Activated CD4-positive, alpha-beta memory T cell treated with anti-CD3 and anti-CD28 coated beads, Interleukin-2, amount 10 ng/mL, durations not matched to agents 7 days and 5 days (primary cell): ENCODE measurements around the gene PHACTR3. TPM values are rescaled to one million over a fixed set of nuclear protein-coding genes. Genes with fewer than 3 reads are reported as not detected.
"Not testable (repeated sequence)": the region's sequence is repeated elsewhere in the genome, so short reads cannot be mapped to it uniquely, and the experiment has no call there.

Experiments used
- CTCF ChIA-PET: fragments of 350-600 bp; sonication (Branson Sonifier 250); formaldehyde crosslinking; loops from one replicate; lab custom pipeline; 2021; ENCODE audit warnings: antibody characterized with exemption, inconsistent platforms; lab: Charles Lee
- POLR2A ChIA-PET: fragments of 350-600 bp; sonication (Branson Sonifier 250); formaldehyde crosslinking; loops from one replicate; lab custom pipeline; 2021; ENCODE audit warnings: antibody characterized with exemption; lab: Charles Lee
- DNase-seq: peaks from one replicate; pipeline ENCODE4 v3.0.0-alpha.2; 2020
- H3K27ac Mint-ChIP-seq: one replicate; pipeline ENCODE4 v1.8.0; 2021; ENCODE audit warnings: mild to moderate bottlenecking, mixed read lengths
- H3K27me3 Mint-ChIP-seq: one replicate; pipeline ENCODE4 v1.8.0; 2021; ENCODE audit warnings: mixed read lengths
- H3K36me3 Mint-ChIP-seq: one replicate; pipeline ENCODE4 v1.8.0; 2021; ENCODE audit warnings: low read depth, mixed read lengths
- H3K4me1 Mint-ChIP-seq: one replicate; pipeline ENCODE4 v1.8.0; 2021; ENCODE audit warnings: mixed read lengths
- H3K4me3 Mint-ChIP-seq: one replicate; pipeline ENCODE4 v1.8.0; 2021; ENCODE audit warnings: mild to moderate bottlenecking, mixed read lengths
- H3K9me3 Mint-ChIP-seq: one replicate; pipeline ENCODE4 v1.8.0; 2021; ENCODE audit warnings: mixed read lengths
- total RNA-seq, 2 experiments: library from RNA; stranded (reverse); gene quantifications; one replicate each; pipeline ENCODE4 v1.2.3, GENCODE V29; 2021

PHACTR3 gene
- total RNA-seq, 2 experiments from 2014 or later: not detected

DNA sequence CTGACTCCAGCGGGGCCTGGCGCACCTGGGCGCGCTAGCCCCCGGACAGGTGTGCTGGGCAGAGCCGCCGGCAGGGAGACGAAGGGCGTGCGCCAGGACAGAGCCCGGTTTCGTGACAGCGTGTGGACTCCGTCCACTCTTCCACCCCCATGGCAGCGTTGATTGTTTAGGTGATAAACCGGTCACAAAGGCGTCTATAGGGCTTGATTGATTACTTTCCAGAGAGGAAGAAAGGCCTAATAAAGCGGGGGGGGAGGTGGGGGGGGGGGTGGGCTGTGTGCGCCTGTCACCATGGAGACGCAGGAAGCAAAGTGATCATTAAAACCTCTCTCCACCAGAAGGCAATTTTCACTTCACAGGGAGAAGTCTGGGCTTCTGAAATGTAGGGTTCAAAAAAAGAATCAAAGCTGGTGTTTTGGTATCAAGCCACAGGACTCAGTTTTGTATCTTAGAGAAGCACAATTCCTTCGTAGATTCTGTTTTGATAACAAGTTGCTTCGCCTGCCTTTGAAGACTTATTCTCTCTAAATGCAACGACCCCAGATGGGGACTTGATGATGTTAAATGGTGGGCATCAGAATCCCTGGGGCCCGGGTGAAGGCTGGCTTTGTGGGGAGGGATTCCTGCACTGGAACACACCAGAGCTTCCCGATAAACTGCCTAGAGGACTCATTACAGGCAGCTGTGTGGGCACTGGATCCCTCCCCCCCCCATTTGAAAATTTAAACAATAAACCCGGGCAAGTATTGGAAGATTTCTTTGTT is 1.4 kb downstream of the PHACTR3 start:
- Mint-ChIP-seq H3K9me3 (no peaks in the 10 kb centered on the region), H3K36me3 (no peaks in the 10 kb centered on the region), H3K27me3 (peaks cover 52% of the 10 kb centered on the region), H3K4me1 (no peaks in the 10 kb centered on the region), H3K27ac (no peak overlapping the region), H3K4me3 (no peak overlapping the region)
- CTCF ChIA-PET: no interaction called here
- DNase-seq: no peak
- POLR2A ChIA-PET: interaction anchor here (1.1 kb wide), 1 partner anchor 30 kb away, joined by 3 read pairs; no protein-coding TSS in a partner anchor

GRCh38 chr20:59606566-59606965 is 2.2 kb downstream of the PHACTR3 start:
- Mint-ChIP-seq H3K36me3 (no peaks in the 10 kb centered on the region), H3K27ac (no peak overlapping the region), H3K9me3 (no peaks in the 10 kb centered on the region), H3K4me3 (no peak overlapping the region), H3K4me1 (no peaks in the 10 kb centered on the region), H3K27me3 (peaks cover 49% of the 10 kb centered on the region)
- ChIA-PET CTCF (no interaction called here), POLR2A (no interaction called here)
- no peak for DNase-seq

DNA sequence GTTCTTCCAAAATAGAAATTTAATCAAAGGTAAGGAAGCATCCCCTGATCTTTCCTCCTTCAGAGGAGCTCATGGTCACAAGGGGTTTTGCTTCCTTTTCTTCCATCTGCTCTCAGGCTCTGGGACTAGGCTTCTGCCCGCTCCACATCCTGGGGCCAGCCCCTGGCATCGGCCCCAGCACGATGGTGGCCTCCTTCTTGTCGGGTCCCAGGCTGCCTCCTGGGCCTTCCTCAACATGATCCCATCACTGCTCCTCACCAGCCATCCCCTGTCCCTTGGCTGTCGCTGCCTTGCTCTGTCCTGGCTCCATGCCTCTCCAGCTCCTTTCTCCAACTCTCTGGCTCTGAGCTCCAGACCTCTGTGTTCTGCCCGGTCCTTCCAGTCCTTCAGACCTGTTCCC is 4.1 kb downstream of the PHACTR3 start:
- no peaks in the 10 kb centered on the region for H3K9me3 Mint-ChIP-seq
- POLR2A ChIA-PET: no interaction called here
- H3K4me1 Mint-ChIP-seq: no peaks in the 10 kb centered on the region
- H3K36me3 Mint-ChIP-seq: no peaks in the 10 kb centered on the region
- H3K27ac Mint-ChIP-seq: no peak overlapping the region
- CTCF ChIA-PET: no interaction called here
- no peak overlapping the region for H3K4me3 Mint-ChIP-seq
- no peak for DNase-seq
- H3K27me3 Mint-ChIP-seq: peaks cover 36% of the 10 kb centered on the region

GRCh38 chr20:59608871-59609270 is 4.5 kb downstream of the PHACTR3 start:
- H3K9me3 Mint-ChIP-seq: no peaks in the 10 kb centered on the region
- H3K27ac Mint-ChIP-seq: no peak overlapping the region
- peaks cover 32% of the 10 kb centered on the region for H3K27me3 Mint-ChIP-seq
- H3K4me1 Mint-ChIP-seq: no peaks in the 10 kb centered on the region
- DNase-seq: no peak
- ChIA-PET POLR2A (no interaction called here), CTCF (no interaction called here)
- H3K4me3 Mint-ChIP-seq: no peak overlapping the region
- no peaks in the 10 kb centered on the region for H3K36me3 Mint-ChIP-seq

- no peak overlapping the region for H3K4me3 Mint-ChIP-seq
Observed at GRCh38 chr20:59611286-59611685, 6.9 kb downstream of the PHACTR3 start.

DNA sequence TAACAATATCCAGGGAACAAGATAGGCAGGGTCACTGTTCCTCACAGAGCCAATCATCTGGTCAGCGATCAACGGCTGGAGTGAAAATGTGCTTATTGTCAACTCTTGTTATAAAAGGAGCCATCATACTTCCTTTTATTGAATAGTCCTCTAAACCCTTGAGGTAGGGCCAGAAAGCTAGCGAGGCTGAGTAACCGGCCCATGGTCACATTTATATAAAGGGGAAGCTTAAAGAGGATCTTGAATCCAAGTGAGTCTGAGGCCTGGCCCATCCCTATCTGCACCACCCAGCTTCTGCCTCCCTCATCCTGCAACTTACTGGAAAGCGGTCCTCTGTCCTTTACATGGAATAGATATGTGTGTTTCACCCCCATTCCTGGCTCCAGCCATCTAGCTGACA is 9.5 kb downstream of the PHACTR3 start:
- H3K9me3 Mint-ChIP-seq: no peaks in the 10 kb centered on the region
- H3K27me3 Mint-ChIP-seq: peaks cover 11% of the 10 kb centered on the region
- POLR2A ChIA-PET: no interaction called here
- H3K36me3 Mint-ChIP-seq: no peaks in the 10 kb centered on the region
- no peak overlapping the region for H3K27ac Mint-ChIP-seq
- H3K4me3 Mint-ChIP-seq: no peak overlapping the region
- H3K4me1 Mint-ChIP-seq: no peaks in the 10 kb centered on the region
- CTCF ChIA-PET: no interaction called here
- no peak for DNase-seq

More at GRCh38 chr20:59611286-59611685, 6.9 kb downstream of the PHACTR3 start:
- Mint-ChIP-seq H3K27me3 (peaks cover 20% of the 10 kb centered on the region), H3K27ac (no peak overlapping the region), H3K9me3 (no peaks in the 10 kb centered on the region), H3K4me1 (no peaks in the 10 kb centered on the region), H3K36me3 (no peaks in the 10 kb centered on the region)
- CTCF ChIA-PET: no interaction called here
- DNase-seq: no peak
- POLR2A ChIA-PET: no interaction called here

- Mint-ChIP-seq H3K4me3 (no peak overlapping the region), H3K27me3 (peaks cover 11% of the 10 kb centered on the region), H3K27ac (no peak overlapping the region), H3K4me1 (no peaks in the 10 kb centered on the region), H3K9me3 (no peaks in the 10 kb centered on the region), H3K36me3 (no peaks in the 10 kb centered on the region)
- CTCF ChIA-PET: no interaction called here
- no peak for DNase-seq
- POLR2A ChIA-PET: no interaction called here
Observed at GRCh38 chr20:59614714-59615113, 10.4 kb downstream of the PHACTR3 start.

DNA sequence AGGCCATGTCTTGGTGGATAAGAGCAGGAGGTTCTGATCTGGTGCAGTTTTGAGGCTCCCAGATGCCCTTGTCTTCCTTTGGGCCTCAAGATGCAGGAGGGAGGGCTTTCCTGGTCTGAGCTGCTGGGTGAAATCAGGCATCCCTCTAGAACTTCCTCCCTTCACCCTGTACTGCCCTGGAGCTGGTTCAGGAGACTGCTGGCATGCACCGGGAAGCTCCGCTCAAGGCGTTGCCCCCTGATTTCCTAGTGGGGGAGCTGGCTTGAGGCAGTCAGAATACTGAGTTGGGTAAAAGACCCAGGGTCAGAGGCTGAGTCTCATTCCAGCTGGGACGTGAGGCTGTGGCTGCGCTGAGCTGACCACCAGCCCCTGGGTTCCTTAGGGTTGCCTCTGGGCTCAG is 12.0 kb downstream of the PHACTR3 start:
- no peaks in the 10 kb centered on the region for H3K4me1 Mint-ChIP-seq
- CTCF ChIA-PET: interaction anchor here (0.6 kb wide), 1 partner anchor 18 kb away, joined by 3 read pairs; no protein-coding TSS in a partner anchor
- H3K27ac Mint-ChIP-seq: no peak overlapping the region
- DNase-seq: no peak
- no peaks in the 10 kb centered on the region for H3K36me3 Mint-ChIP-seq
- H3K9me3 Mint-ChIP-seq: no peaks in the 10 kb centered on the region
- POLR2A ChIA-PET: no interaction called here
- peaks cover 11% of the 10 kb centered on the region for H3K27me3 Mint-ChIP-seq
- H3K4me3 Mint-ChIP-seq: no peak overlapping the region

- POLR2A ChIA-PET: no interaction called here
- Mint-ChIP-seq H3K27me3 (peaks cover 11% of the 10 kb centered on the region), H3K9me3 (no peaks in the 10 kb centered on the region), H3K4me3 (no peak overlapping the region), H3K27ac (no peak overlapping the region), H3K4me1 (no peaks in the 10 kb centered on the region), H3K36me3 (no peaks in the 10 kb centered on the region)
- CTCF ChIA-PET: no interaction called here
- DNase-seq: no peak
Observed at GRCh38 chr20:59617221-59617620, 12.9 kb downstream of the PHACTR3 start.

- no peaks in the 10 kb centered on the region for H3K9me3 Mint-ChIP-seq
Observed at GRCh38 chr20:59618131-59618530, 13.8 kb downstream of the PHACTR3 start.

GRCh38 chr20:59618585-59618984 is 14.2 kb downstream of the PHACTR3 start:
- H3K4me1 Mint-ChIP-seq, POLR2A ChIA-PET, H3K36me3 Mint-ChIP-seq, H3K4me3 Mint-ChIP-seq, H3K9me3 Mint-ChIP-seq, CTCF ChIA-PET, DNase-seq, H3K27ac Mint-ChIP-seq: not testable (repeated sequence)
- H3K27me3 Mint-ChIP-seq: peaks cover 11% of the 10 kb centered on the region

More at GRCh38 chr20:59618131-59618530, 13.8 kb downstream of the PHACTR3 start:
- Mint-ChIP-seq H3K27me3 (peaks cover 11% of the 10 kb centered on the region), H3K4me1 (no peaks in the 10 kb centered on the region), H3K36me3 (no peaks in the 10 kb centered on the region), H3K27ac (no peak overlapping the region), H3K4me3 (no peak overlapping the region)
- no peak for DNase-seq
- POLR2A ChIA-PET: no interaction called here
- CTCF ChIA-PET: no interaction called here

- Mint-ChIP-seq H3K27me3 (peaks cover 11% of the 10 kb centered on the region), H3K36me3 (no peaks in the 10 kb centered on the region), H3K27ac (no peak overlapping the region), H3K4me1 (no peaks in the 10 kb centered on the region), H3K4me3 (no peak overlapping the region), H3K9me3 (no peaks in the 10 kb centered on the region)
- ChIA-PET POLR2A (no interaction called here), CTCF (no interaction called here)
- DNase-seq: no peak
Observed at GRCh38 chr20:59620860-59621505, 16.6 kb downstream of the PHACTR3 start.

GRCh38 chr20:59622496-59622895 is 18.2 kb downstream of the PHACTR3 start:
- Mint-ChIP-seq H3K4me1 (no peaks in the 10 kb centered on the region), H3K27ac (no peak overlapping the region), H3K9me3 (no peaks in the 10 kb centered on the region), H3K4me3 (no peak overlapping the region), H3K27me3 (peaks cover 10% of the 10 kb centered on the region), H3K36me3 (no peaks in the 10 kb centered on the region)
- CTCF ChIA-PET: no interaction called here
- no peak for DNase-seq
- POLR2A ChIA-PET: no interaction called here

DNA sequence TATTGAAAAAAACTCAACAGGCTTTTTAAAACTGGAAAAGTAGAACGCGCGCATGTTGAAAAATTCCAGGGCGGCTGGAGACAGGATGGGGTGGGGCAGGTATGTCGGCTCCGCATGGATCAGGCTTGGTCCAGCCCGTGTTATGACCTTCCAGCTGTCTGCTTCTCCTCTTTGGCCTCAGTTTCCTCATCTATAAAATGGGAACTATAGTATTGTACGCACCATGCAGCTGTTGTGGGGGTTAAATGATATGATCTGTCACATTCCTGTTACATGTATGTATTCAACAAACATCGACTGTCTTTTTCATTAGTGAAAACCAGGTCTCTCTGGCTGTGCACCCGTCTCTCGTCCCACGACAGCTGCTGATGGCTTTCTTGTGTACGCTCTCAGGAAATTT is 18.8 kb downstream of the PHACTR3 start:
- Mint-ChIP-seq H3K27ac (no peak overlapping the region), H3K27me3 (peaks cover 6% of the 10 kb centered on the region), H3K36me3 (no peaks in the 10 kb centered on the region), H3K4me1 (no peaks in the 10 kb centered on the region), H3K4me3 (no peak overlapping the region), H3K9me3 (no peaks in the 10 kb centered on the region)
- ChIA-PET CTCF (no interaction called here), POLR2A (no interaction called here)
- no peak for DNase-seq
